DOHH2 (cell line): ENCODE measurements around the gene NPEPPS.

Experiments used
- H3F3A ChIP-seq: fragments of 200-600 bp; sonication (generic), shearing (Covaris generic); 2 replicates; pipeline ENCODE4 v1.6.0; 2016; ENCODE audit warnings: antibody characterized with exemption, mild to moderate bottlenecking; ENCODE audit not compliant: control insufficient read depth, insufficient read depth
- H3K27ac ChIP-seq: fragments of 200-600 bp; sonication (generic); 2 replicates; pipeline ENCODE4 v1.5.1; 2014; ENCODE audit warnings: low read depth, mild to moderate bottlenecking, low read length, moderate library complexity
- H3K27me3 ChIP-seq: fragments of 200-600 bp; sonication (generic); 2 replicates; pipeline ENCODE4 v1.6.1; 2014; ENCODE audit warnings: mild to moderate bottlenecking, low read length, mixed read lengths; ENCODE audit not compliant: control insufficient read depth
- H3K36me3 ChIP-seq: fragments of 200-600 bp; sonication (generic); 2 replicates; pipeline ENCODE4 v1.6.1; 2014; ENCODE audit warnings: mild to moderate bottlenecking, low read length, moderate library complexity, mixed read lengths; ENCODE audit not compliant: control insufficient read depth
- H3K4me1 ChIP-seq: fragments of 200-600 bp; sonication (generic); 2 replicates; pipeline ENCODE4 v1.6.1; 2014; ENCODE audit warnings: mild to moderate bottlenecking, low read length, mixed read lengths; ENCODE audit not compliant: control insufficient read depth
- H3K4me2 ChIP-seq: fragments of 200-600 bp; sonication (generic); 2 replicates; pipeline ENCODE4 v1.6.0; 2014; ENCODE audit warnings: mild to moderate bottlenecking, low read length, moderate library complexity
- H3K4me3 ChIP-seq: fragments of 200-600 bp; sonication (generic); 2 replicates; pipeline ENCODE4 v1.5.1; 2014; ENCODE audit warnings: mild to moderate bottlenecking, low read length, mixed read lengths
- H3K79me2 ChIP-seq: fragments of 200-600 bp; sonication (generic); 2 replicates; pipeline ENCODE4 v1.6.1; 2014; ENCODE audit warnings: mild to moderate bottlenecking, low read length, mixed read lengths; ENCODE audit not compliant: control insufficient read depth
- H3K9me2 ChIP-seq: fragments of 200-600 bp; sonication (generic); replicated peaks from 2 replicates; pipeline ENCODE4 v1.6.1; 2014; ENCODE audit warnings: mild to moderate bottlenecking, low read length, mixed read lengths; ENCODE audit not compliant: control insufficient read depth
- H3K9me3 ChIP-seq: fragments of 200-600 bp; sonication (generic); 2 replicates; pipeline ENCODE4 v1.6.1; 2014; ENCODE audit warnings: antibody characterized with exemption, low read length, mixed read lengths; ENCODE audit not compliant: control insufficient read depth, insufficient read depth
- H4K20me1 ChIP-seq: fragments of 200-600 bp; sonication (generic); 2 replicates; pipeline ENCODE4 v1.6.0; 2014; ENCODE audit warnings: low read depth, mild to moderate bottlenecking, antibody characterized with exemption, low read length, moderate library complexity; ENCODE audit not compliant: control insufficient read depth, insufficient read depth
- EZH2phosphoT487 ChIP-seq: fragments of 200-600 bp; sonication (generic); IDR thresholded peaks from 2 replicates; pipeline ENCODE4 v1.6.1; 2017; ENCODE audit warnings: borderline replicate concordance, mild to moderate bottlenecking, antibody characterized with exemption, low read length, moderate library complexity, mixed read lengths
- TF ChIP-seq, protein P1 (sequence below): fragments of 200-600 bp; sonication (generic); IDR thresholded peaks from one replicate; pipeline ENCODE4 v1.5.1; 2014; ENCODE audit warnings: antibody characterized with exemption, mild to moderate bottlenecking, low read depth, low read length; ENCODE audit not compliant: poor library complexity, severe bottlenecking

NPEPPS gene

DNA sequence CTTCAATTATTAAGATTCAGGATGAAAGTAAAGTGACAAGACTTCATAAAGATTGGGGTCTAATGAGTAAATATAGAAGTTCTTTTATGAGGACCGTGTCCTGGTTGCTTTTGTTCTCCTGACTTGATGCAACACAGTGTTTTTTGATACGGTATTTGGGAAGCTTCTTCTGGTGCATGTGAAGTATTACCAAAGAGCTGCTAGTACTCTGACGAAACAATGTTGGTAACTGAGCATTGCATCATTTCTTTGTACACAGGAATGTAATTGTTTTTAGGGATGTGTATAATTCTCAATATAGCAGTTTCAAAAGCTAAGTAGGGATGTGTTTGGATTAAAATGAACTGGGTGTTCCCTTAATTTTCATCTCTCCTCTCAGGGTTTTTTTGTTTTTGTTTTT is 134.7 kb downstream of the NPEPPS start:
- Histone ChIP-seq H3K36me3 (peaks cover 95% of the 10 kb centered on the region), H3F3A (peaks cover 35% of the 10 kb centered on the region), H3K79me2 (peaks cover 72% of the 10 kb centered on the region), H3K9me2 (no peaks in the 10 kb centered on the region), H3K4me1 (peaks cover 42% of the 10 kb centered on the region), H3K4me2 (no peak overlapping the region), H3K4me3 (no peak overlapping the region), H3K27ac (no peak overlapping the region), H3K27me3 (no peaks in the 10 kb centered on the region), H4K20me1 (peaks cover 15% of the 10 kb centered on the region), H3K9me3 (no peaks in the 10 kb centered on the region)
- TF ChIP-seq EZH2phosphoT487 = no peak
- TF ChIP-seq, protein P1, sequence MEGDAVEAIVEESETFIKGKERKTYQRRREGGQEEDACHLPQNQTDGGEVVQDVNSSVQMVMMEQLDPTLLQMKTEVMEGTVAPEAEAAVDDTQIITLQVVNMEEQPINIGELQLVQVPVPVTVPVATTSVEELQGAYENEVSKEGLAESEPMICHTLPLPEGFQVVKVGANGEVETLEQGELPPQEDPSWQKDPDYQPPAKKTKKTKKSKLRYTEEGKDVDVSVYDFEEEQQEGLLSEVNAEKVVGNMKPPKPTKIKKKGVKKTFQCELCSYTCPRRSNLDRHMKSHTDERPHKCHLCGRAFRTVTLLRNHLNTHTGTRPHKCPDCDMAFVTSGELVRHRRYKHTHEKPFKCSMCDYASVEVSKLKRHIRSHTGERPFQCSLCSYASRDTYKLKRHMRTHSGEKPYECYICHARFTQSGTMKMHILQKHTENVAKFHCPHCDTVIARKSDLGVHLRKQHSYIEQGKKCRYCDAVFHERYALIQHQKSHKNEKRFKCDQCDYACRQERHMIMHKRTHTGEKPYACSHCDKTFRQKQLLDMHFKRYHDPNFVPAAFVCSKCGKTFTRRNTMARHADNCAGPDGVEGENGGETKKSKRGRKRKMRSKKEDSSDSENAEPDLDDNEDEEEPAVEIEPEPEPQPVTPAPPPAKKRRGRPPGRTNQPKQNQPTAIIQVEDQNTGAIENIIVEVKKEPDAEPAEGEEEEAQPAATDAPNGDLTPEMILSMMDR = no peak

DNA sequence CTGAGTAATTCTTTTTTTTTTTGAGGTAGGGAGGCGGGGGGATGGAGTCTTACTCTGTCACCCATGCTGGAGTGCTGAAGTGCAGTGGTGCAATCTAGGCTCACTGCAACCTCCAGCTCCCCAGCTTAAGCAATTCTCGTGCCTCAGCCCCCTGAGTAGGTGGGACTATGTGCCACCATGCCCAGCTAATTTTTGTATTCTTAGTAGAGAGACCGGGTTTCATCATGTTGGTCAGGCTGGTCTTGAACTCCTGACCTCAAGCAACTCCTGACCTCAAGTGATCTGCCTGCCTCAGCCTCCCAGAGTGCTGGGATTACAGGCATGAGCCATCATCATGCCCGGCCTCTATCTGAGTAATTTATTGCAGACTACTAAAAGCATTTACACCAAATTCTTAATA is 138.2 kb downstream of the NPEPPS start:
- Histone ChIP-seq H3K4me1 (peaks cover 8% of the 10 kb centered on the region), H3K4me2 (no peak overlapping the region), H3K4me3 (no peak overlapping the region), H3K9me2 (no peaks in the 10 kb centered on the region), H3K9me3 (no peaks in the 10 kb centered on the region), H4K20me1 (peaks cover 15% of the 10 kb centered on the region), H3K79me2 (peaks cover 59% of the 10 kb centered on the region), H3K27ac (no peak overlapping the region), H3K36me3 (peaks cover 94% of the 10 kb centered on the region), H3F3A (peaks cover 16% of the 10 kb centered on the region), H3K27me3 (no peaks in the 10 kb centered on the region)
- TF ChIP-seq, protein P1 = no peak
- TF ChIP-seq EZH2phosphoT487 = no peak

DNA sequence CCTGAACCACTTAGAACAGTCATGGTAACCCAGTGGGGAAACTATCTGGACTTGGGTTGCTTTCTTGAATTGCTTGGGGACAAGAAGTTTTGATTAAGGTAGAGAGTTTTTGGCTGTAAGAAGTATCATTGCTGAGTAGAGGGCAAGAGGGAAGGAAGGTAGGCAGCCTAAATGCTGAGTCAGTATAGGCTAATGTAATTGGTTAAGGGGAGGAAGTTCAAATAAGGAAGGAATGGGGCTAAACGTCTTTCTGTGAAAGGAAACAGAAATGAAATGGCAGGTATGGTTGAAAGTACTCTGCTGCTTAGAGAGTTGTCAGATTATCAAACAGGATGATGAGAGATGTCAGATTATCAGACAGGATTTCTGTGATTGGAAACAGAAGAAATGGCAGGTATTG is 139.2 kb downstream of the NPEPPS start:
- no peak overlapping the region for H3K4me2 ChIP-seq
- peaks cover 94% of the 10 kb centered on the region for H3K36me3 ChIP-seq
- H3K27me3 ChIP-seq = no peaks in the 10 kb centered on the region
- no peak for TF ChIP-seq EZH2phosphoT487
- TF ChIP-seq, protein P1 = no peak
- no peaks in the 10 kb centered on the region for H3K9me2 ChIP-seq
- H4K20me1 ChIP-seq = peaks cover 8% of the 10 kb centered on the region; the same call in 1 of the 2 replicates
- H3K27ac ChIP-seq = no peak overlapping the region
- H3K4me1 ChIP-seq = no peaks in the 10 kb centered on the region; the same call in 1 of the 2 replicates
- peaks cover 54% of the 10 kb centered on the region for H3K79me2 ChIP-seq
- no peaks in the 10 kb centered on the region for H3K9me3 ChIP-seq
- H3K4me3 ChIP-seq = no peak overlapping the region
- H3F3A ChIP-seq = peaks cover 20% of the 10 kb centered on the region
